A673 (cell line): ENCODE results near the gene GRID2.

Experiments
- CTCF ChIP-seq: fragments of 300-800, 200-600 bp; sonication (generic); conservative IDR thresholded peaks from 2 replicates; pipeline ENCODE4 v1.5.1; 2017; ENCODE audit warnings: low read depth, mild to moderate bottlenecking, antibody characterized with exemption, low read length, moderate library complexity, mixed read lengths
- EZH2 ChIP-seq: fragments of 200-600 bp; sonication (generic); IDR thresholded peaks from 2 replicates; pipeline ENCODE4 v1.6.1; 2017; ENCODE audit warnings: borderline replicate concordance, low read depth, mild to moderate bottlenecking, mixed read lengths, antibody characterized with exemption, low read length; ENCODE audit not compliant: poor library complexity, severe bottlenecking

GRCh38 chr4:92994727-92995126, 691.0 kb downstream of the GRID2 start:
- TF ChIP-seq CTCF (no peak), EZH2 (no peak)
